Measurements from ENCODE around the gene CYP3A7.
"Not testable (repeated sequence)": the region's sequence is repeated elsewhere in the genome, so short reads cannot be mapped to it uniquely, and the experiment has no call there.

CYP3A7 gene

GRCh38 chr7:99690918-99691317, 44.1 kb downstream of the CYP3A7 start:
- not testable (repeated sequence) for H3K27ac Mint-ChIP-seq (ENCODE audit: low read depth); H3K9me3 Mint-ChIP-seq; DNase-seq (ENCODE audit: low spot score in 2 of 2); H3K4me3 Mint-ChIP-seq; H3K27me3 Mint-ChIP-seq; H3K36me3 Mint-ChIP-seq (ENCODE audit: insufficient read depth); ATAC-seq (replicated peaks; ENCODE audit: extremely low read depth, poor library complexity, severe bottlenecking); H3K4me1 Mint-ChIP-seq

GRCh38 chr7:99685871-99686608, 49.0 kb downstream of the CYP3A7 start:
- DNase-seq (ENCODE audit: low spot score in 2 of 2); H3K4me1 Mint-ChIP-seq; H3K4me3 Mint-ChIP-seq; H3K36me3 Mint-ChIP-seq (ENCODE audit: insufficient read depth); ATAC-seq (replicated peaks; ENCODE audit: extremely low read depth, poor library complexity, severe bottlenecking); H3K9me3 Mint-ChIP-seq; H3K27ac Mint-ChIP-seq (ENCODE audit: low read depth): not testable (repeated sequence)
- peaks cover 21% of the 10 kb centered on the region for H3K27me3 Mint-ChIP-seq

- Mint-ChIP-seq H3K27ac (ENCODE audit: low read depth) (no peak overlapping the region), H3K4me3 (no peak overlapping the region), H3K27me3 (peaks cover 21% of the 10 kb centered on the region), H3K36me3 (ENCODE audit: insufficient read depth) (peaks cover 2% of the 10 kb centered on the region), H3K9me3 (no peaks in the 10 kb centered on the region), H3K4me1 (no peaks in the 10 kb centered on the region)
- ATAC-seq (replicated peaks; ENCODE audit: extremely low read depth, poor library complexity, severe bottlenecking) (no peak), DNase-seq (ENCODE audit: low spot score in 2 of 2) (no peak)
Measured at GRCh38 chr7:99685129-99685758, 49.8 kb downstream of the CYP3A7 start.

DNA sequence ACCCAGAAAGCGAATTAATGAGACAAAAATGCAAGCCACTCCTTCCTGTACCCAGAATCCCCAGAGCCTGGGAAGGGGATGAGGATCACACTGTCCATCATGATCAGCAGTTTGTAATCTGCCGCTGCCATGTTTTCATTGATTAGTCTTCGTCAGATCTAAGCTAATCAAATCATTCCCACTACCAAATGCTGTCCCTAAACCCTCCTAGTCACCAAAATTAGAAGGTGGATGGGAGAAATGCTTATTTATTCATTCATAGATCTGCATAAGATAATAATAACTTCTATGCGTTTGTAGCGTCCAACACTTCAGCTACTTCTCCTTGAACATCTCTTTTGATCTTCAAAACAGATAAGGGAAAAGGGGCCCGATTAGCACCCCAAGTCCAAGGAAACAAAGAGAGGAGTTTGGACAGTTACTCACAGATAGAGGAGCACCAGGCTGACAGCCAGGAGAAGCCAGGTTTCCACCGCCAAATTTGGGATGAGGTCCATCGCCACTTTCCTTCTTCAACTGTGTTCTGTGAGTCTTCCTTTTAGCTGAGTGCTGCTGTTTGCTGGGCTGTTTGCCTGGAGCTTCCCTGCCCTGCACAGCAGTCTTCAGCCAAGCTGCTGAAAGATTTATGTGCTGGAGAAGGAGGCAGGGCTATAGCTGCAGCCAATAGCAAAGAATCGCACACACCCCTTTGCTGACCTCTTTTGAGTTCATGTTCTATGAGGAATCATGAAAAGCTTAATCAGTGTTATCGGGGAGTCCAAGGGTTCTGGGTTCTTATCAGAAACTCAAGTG, 55.4 kb downstream of the CYP3A7 start, which contains the start of gene CYP3A5:
Gene CYP3A5, minus strand, starts transcription at position 597 of the 792 bp plus-strand sequence. Its CDS starts 100 bp downstream, at position 497.
- peaks cover 1% of the 10 kb centered on the region for H3K36me3 Mint-ChIP-seq (ENCODE audit: insufficient read depth)
- H3K4me1 Mint-ChIP-seq, result peaks cover 13% of the 10 kb centered on the region
- H3K9me3 Mint-ChIP-seq, result no peaks in the 10 kb centered on the region
- no peak within 1 kb of the TSS for H3K4me3 Mint-ChIP-seq
- DNase-seq (ENCODE audit: low spot score in 2 of 2) (no peak), ATAC-seq (replicated peaks; ENCODE audit: extremely low read depth, poor library complexity, severe bottlenecking) (no peak)
- peaks cover 21% of the 10 kb centered on the region for H3K27me3 Mint-ChIP-seq
- H3K27ac Mint-ChIP-seq (ENCODE audit: low read depth), result no peak within 1 kb of the TSS

DNA sequence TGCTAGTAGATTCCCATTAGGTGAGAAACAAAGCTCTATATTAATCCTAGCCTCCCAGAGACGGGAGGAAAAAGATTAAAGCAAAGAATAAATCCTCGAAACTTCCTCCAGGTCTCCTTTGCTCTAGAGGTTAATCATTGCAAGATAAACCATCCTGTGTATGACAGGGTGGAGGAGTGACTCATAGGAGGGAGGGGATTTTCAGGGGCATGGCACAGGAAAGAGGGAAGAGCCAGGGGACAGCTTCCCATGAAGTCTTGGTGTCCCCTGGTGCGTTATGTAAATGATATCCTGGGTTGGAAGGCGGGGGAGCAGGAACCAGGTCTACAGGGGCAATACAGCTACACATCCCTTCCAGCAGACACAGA, 56.0 kb downstream of the CYP3A7 start:
- peaks cover 1% of the 10 kb centered on the region for H3K36me3 Mint-ChIP-seq (ENCODE audit: insufficient read depth)
- ATAC-seq (replicated peaks; ENCODE audit: extremely low read depth, poor library complexity, severe bottlenecking), result no peak
- no peak for DNase-seq (ENCODE audit: low spot score in 2 of 2)
- H3K9me3 Mint-ChIP-seq, result no peaks in the 10 kb centered on the region
- peaks cover 20% of the 10 kb centered on the region for H3K27me3 Mint-ChIP-seq
- peaks cover 13% of the 10 kb centered on the region for H3K4me1 Mint-ChIP-seq
- no peak overlapping the region for H3K27ac Mint-ChIP-seq (ENCODE audit: low read depth)
- H3K4me3 Mint-ChIP-seq, result no peak overlapping the region

DNA sequence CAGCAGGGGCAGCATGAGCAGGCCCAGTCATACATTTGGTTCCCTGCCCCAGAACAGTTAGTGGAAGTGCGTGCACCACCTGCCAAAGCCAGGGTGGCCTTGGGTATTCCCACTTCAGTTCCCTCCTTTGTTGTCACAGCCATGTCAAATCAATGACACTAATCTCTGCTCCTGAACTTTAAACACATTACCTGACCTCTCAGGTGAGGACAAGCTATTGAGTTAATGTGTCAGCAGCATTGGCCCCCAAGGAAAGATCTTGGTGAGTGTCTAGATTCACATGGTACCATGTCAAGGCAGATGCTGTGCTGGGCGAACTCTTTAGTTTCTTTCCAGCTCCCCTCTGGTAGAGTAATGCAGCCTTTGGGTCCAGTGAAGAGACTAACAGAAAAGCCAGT, 57.3 kb downstream of the CYP3A7 start:
- H3K4me3 Mint-ChIP-seq, result no peak overlapping the region
- no peak for ATAC-seq (replicated peaks; ENCODE audit: extremely low read depth, poor library complexity, severe bottlenecking)
- H3K27me3 Mint-ChIP-seq, result peaks cover 11% of the 10 kb centered on the region
- DNase-seq (ENCODE audit: low spot score in 2 of 2), result no peak
- H3K27ac Mint-ChIP-seq (ENCODE audit: low read depth), result no peak overlapping the region
- H3K36me3 Mint-ChIP-seq (ENCODE audit: insufficient read depth), result peaks cover 1% of the 10 kb centered on the region
- H3K4me1 Mint-ChIP-seq, result peaks cover 13% of the 10 kb centered on the region
- H3K9me3 Mint-ChIP-seq, result no peaks in the 10 kb centered on the region

DNA sequence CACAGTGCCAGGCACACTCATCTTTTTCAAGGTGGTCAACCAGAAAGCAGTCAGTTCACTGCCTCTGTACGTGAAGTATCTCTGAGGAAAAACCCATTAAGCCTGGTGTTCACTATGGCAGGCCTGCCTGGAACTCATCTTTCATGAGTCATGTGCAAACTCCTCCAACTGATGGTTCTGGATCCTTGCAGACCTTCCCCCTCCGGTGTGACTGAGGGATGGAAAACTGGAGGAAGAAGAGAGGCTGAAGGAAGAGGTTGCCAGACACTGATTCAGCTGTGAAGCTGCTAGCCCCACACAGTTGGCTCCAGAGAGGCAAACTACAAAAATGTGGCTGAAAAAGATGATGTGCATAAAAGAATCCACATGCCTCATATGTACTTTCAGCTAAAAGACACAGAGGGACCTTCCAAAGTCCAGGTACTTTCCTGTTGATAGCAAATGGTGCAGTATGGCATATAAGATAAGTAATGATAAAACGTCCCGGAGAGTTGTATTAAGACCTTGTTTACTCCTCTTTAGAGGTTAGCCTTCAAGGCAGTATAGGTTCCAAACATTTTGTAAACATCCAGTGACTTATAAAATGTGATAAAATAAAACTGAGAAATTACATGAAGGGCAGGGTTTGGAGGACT, 57.9 kb downstream of the CYP3A7 start:
- Mint-ChIP-seq H3K9me3 (no peaks in the 10 kb centered on the region), H3K27me3 (peaks cover 6% of the 10 kb centered on the region), H3K4me1 (peaks cover 13% of the 10 kb centered on the region), H3K36me3 (ENCODE audit: insufficient read depth) (peaks cover 1% of the 10 kb centered on the region), H3K27ac (ENCODE audit: low read depth) (no peak overlapping the region), H3K4me3 (no peak overlapping the region)
- DNase-seq (ENCODE audit: low spot score in 2 of 2) (no peak), ATAC-seq (replicated peaks; ENCODE audit: extremely low read depth, poor library complexity, severe bottlenecking) (no peak)

GRCh38 chr7:99674995-99675742, 59.8 kb downstream of the CYP3A7 start:
- no peak overlapping the region for H3K4me3 Mint-ChIP-seq
- H3K4me1 Mint-ChIP-seq, result peaks cover 13% of the 10 kb centered on the region
- peak overlapping the region; percentile 90 for H3K27ac Mint-ChIP-seq (ENCODE audit: low read depth)
- no peaks in the 10 kb centered on the region for H3K27me3 Mint-ChIP-seq
- H3K9me3 Mint-ChIP-seq, result no peaks in the 10 kb centered on the region
- DNase-seq (ENCODE audit: low spot score in 2 of 2) (no peak), ATAC-seq (replicated peaks; ENCODE audit: extremely low read depth, poor library complexity, severe bottlenecking) (no peak)
- peaks cover 1% of the 10 kb centered on the region for H3K36me3 Mint-ChIP-seq (ENCODE audit: insufficient read depth)

DNA sequence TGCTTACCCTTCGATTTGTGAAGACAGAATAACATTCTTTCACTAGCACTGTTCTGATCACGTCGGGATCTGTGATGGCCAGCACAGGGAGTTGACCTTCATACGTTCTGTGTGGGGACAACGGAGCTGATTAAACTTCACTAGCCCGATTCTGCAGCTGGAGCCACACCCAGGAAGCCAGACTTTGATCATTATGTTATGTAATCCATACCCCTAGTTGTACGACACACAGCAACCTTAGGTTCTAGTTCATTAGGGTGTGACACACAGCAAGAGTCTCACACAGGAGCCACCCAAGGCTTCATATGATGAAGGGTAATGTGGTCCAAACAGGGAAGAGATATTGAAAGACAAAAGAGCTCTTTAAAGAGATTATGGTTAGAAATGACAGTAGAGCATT, 62.4 kb downstream of the CYP3A7 start:
- ATAC-seq (replicated peaks; ENCODE audit: extremely low read depth, poor library complexity, severe bottlenecking), result no peak
- DNase-seq (ENCODE audit: low spot score in 2 of 2), result no peak
- Mint-ChIP-seq H3K36me3 (ENCODE audit: insufficient read depth) (peaks cover 4% of the 10 kb centered on the region), H3K4me3 (no peak overlapping the region), H3K4me1 (peaks cover 13% of the 10 kb centered on the region), H3K27ac (ENCODE audit: low read depth) (no peak overlapping the region), H3K27me3 (no peaks in the 10 kb centered on the region), H3K9me3 (no peaks in the 10 kb centered on the region)

DNA sequence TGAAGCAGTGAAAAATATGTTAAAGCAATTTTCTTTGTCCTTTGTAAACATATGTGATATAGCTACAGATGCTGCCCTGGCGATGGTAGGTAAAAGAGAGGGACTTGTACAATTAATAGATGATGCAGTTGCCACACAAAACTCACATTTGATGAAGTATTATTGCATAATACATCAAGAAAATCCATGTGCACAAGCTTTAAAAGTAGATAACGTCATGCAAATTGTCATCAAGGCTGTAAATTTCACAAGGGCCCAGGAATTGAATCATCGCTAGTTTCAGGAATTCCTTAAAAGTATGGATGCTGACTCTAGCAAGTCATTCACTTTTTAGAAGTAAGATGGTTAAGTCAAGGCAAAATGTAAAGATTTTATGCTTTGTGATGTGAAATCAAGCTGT, 65.2 kb downstream of the CYP3A7 start:
- peaks cover 2% of the 10 kb centered on the region for H3K4me1 Mint-ChIP-seq
- no peak overlapping the region for H3K4me3 Mint-ChIP-seq
- peaks cover 3% of the 10 kb centered on the region for H3K36me3 Mint-ChIP-seq (ENCODE audit: insufficient read depth)
- no peak for ATAC-seq (replicated peaks; ENCODE audit: extremely low read depth, poor library complexity, severe bottlenecking)
- DNase-seq (ENCODE audit: low spot score in 2 of 2), result no peak
- H3K9me3 Mint-ChIP-seq, result no peaks in the 10 kb centered on the region
- no peaks in the 10 kb centered on the region for H3K27me3 Mint-ChIP-seq
- no peak overlapping the region for H3K27ac Mint-ChIP-seq (ENCODE audit: low read depth)

DNA sequence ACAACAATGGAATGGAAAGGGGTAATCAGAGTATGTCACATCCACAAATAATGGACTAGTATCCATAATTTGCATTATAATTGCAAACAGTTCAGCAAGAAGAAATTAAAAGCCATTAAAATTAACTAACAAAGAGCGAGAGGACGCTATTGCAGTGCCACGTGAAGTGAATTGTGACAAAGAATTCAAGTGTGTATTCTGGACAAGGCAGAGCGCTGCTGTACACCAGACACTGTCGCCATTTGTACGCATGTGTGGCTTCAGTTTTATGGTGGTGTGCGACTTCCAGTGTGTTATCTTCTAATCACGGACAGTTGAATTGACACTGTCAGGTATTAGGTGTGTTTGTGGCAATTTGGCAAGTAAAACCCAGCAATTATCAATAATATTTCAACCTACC, 66.5 kb downstream of the CYP3A7 start:
- Mint-ChIP-seq H3K36me3 (ENCODE audit: insufficient read depth) (peaks cover 5% of the 10 kb centered on the region), H3K27ac (ENCODE audit: low read depth) (no peak overlapping the region), H3K4me1 (no peaks in the 10 kb centered on the region), H3K4me3 (no peak overlapping the region), H3K27me3 (no peaks in the 10 kb centered on the region), H3K9me3 (no peaks in the 10 kb centered on the region)
- DNase-seq (ENCODE audit: low spot score in 2 of 2), result no peak
- no peak for ATAC-seq (replicated peaks; ENCODE audit: extremely low read depth, poor library complexity, severe bottlenecking)

DNA sequence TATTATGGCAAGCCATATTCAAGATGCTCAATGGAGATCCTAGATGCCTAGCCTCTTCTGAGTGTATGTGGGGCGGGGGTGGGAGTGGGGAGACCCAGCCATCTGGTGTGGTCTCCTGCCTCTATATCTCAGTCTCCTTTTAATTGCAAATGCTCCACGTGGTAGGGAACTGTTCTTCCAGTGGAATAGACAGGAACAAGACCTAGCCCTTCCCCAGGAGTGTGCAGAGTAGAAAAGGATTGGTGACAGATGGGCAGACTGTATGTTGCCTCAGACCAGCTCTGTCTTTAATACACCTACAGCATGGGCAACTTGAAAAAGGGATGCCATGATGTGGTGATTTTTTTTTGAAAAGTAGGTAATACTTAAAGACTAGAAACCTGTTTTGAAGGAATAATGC, 67.8 kb downstream of the CYP3A7 start:
- H3K9me3 Mint-ChIP-seq, result no peaks in the 10 kb centered on the region
- DNase-seq (ENCODE audit: low spot score in 2 of 2), result no peak
- no peaks in the 10 kb centered on the region for H3K4me1 Mint-ChIP-seq
- peaks cover 5% of the 10 kb centered on the region for H3K36me3 Mint-ChIP-seq (ENCODE audit: insufficient read depth)
- no peak overlapping the region for H3K27ac Mint-ChIP-seq (ENCODE audit: low read depth)
- ATAC-seq (replicated peaks; ENCODE audit: extremely low read depth, poor library complexity, severe bottlenecking), result no peak
- H3K4me3 Mint-ChIP-seq, result no peak overlapping the region
- no peaks in the 10 kb centered on the region for H3K27me3 Mint-ChIP-seq

Measured in central memory CD8-positive, alpha-beta T cell (primary cell).